ENCODE data around the gene EBF3.

EBF3 gene

GRCh38 chr10:129852829-129853561 is 111.1 kb downstream of the EBF3 start:
- DNase-seq (ENCODE audit: low read depth), result no peak

GRCh38 chr10:129851941-129852640 is 112.0 kb downstream of the EBF3 start:
- DNase-seq (ENCODE audit: low read depth), result no peak

GRCh38 chr10:129850790-129851189 is 113.3 kb downstream of the EBF3 start:
- no peak for DNase-seq (ENCODE audit: low read depth)

- DNase-seq (ENCODE audit: low read depth), result no peak
Observed at GRCh38 chr10:129850316-129850715, 113.8 kb downstream of the EBF3 start.

- DNase-seq (ENCODE audit: low read depth), result no peak
Observed at GRCh38 chr10:129849853-129850252, 114.2 kb downstream of the EBF3 start.

- no peak for DNase-seq (ENCODE audit: low read depth)
Observed at GRCh38 chr10:129849452-129849750, 114.7 kb downstream of the EBF3 start.

- no peak for DNase-seq (ENCODE audit: low read depth)
Observed at GRCh38 chr10:129848696-129849451, 115.2 kb downstream of the EBF3 start.

- no peak for DNase-seq (ENCODE audit: low read depth)
Observed at GRCh38 chr10:129847741-129848483, 116.2 kb downstream of the EBF3 start.

- no peak for DNase-seq (ENCODE audit: low read depth)
Observed at GRCh38 chr10:129846991-129847391, 117.1 kb downstream of the EBF3 start.

GRCh38 chr10:129845111-129845753 is 118.8 kb downstream of the EBF3 start:
- no peak for DNase-seq (ENCODE audit: low read depth)

- no peak for DNase-seq (ENCODE audit: low read depth)
Observed at GRCh38 chr10:129844216-129844766, 119.8 kb downstream of the EBF3 start.

GRCh38 chr10:129843702-129844101 is 120.4 kb downstream of the EBF3 start:
- no peak for DNase-seq (ENCODE audit: low read depth)

GRCh38 chr10:129843131-129843541 is 120.9 kb downstream of the EBF3 start:
- no peak for DNase-seq (ENCODE audit: low read depth)

GRCh38 chr10:129842031-129842430 is 122.0 kb downstream of the EBF3 start:
- no peak for DNase-seq (ENCODE audit: low read depth)

GRCh38 chr10:129841590-129841989 is 122.5 kb downstream of the EBF3 start:
- no peak for DNase-seq (ENCODE audit: low read depth)

- no peak for DNase-seq (ENCODE audit: low read depth)
Observed at GRCh38 chr10:129841071-129841470, 123.0 kb downstream of the EBF3 start.

GRCh38 chr10:129840196-129840590 is 123.9 kb downstream of the EBF3 start:
- no peak for DNase-seq (ENCODE audit: low read depth)

GRCh38 chr10:129839285-129840195 is 124.5 kb downstream of the EBF3 start:
- no peak for DNase-seq (ENCODE audit: low read depth)

GRCh38 chr10:129838794-129839193 is 125.3 kb downstream of the EBF3 start:
- DNase-seq (ENCODE audit: low read depth), result no peak

- no peak for DNase-seq (ENCODE audit: low read depth)
Observed at GRCh38 chr10:129837909-129838582, 126.0 kb downstream of the EBF3 start.
